ENCODE results near the gene SDK2.

SDK2 gene

GRCh38 chr17:73528679-73529078 lies 115.6 kb downstream of the SDK2 start:
- no peak for DNase-seq

- no peak for DNase-seq
Observed at GRCh38 chr17:73526952-73527351, 117.3 kb downstream of the SDK2 start.

- no peak for DNase-seq
Observed at GRCh38 chr17:73524941-73525679, 119.1 kb downstream of the SDK2 start.

GRCh38 chr17:73522696-73523095 lies 121.5 kb downstream of the SDK2 start:
- DNase-seq, result no peak

- DNase-seq, result no peak
Observed at GRCh38 chr17:73522107-73522506, 122.1 kb downstream of the SDK2 start.

GRCh38 chr17:73521376-73521775 lies 122.9 kb downstream of the SDK2 start:
- DNase-seq, result no peak

- DNase-seq, result no peak
Observed at GRCh38 chr17:73520369-73520761, 123.9 kb downstream of the SDK2 start.

GRCh38 chr17:73519714-73520368 lies 124.4 kb downstream of the SDK2 start:
- no peak for DNase-seq

- no peak for DNase-seq
Observed at GRCh38 chr17:73519011-73519410, 125.2 kb downstream of the SDK2 start.

GRCh38 chr17:73516431-73516830 lies 127.8 kb downstream of the SDK2 start:
- DNase-seq, result no peak

- DNase-seq, result no peak
Observed at GRCh38 chr17:73514146-73514863, 129.9 kb downstream of the SDK2 start.

- no peak for DNase-seq
Observed at GRCh38 chr17:73513426-73513825, 130.8 kb downstream of the SDK2 start.

- DNase-seq, result no peak
Observed at GRCh38 chr17:73511719-73512115, 132.5 kb downstream of the SDK2 start.

GRCh38 chr17:73510981-73511718 lies 133.1 kb downstream of the SDK2 start:
- no peak for DNase-seq

GRCh38 chr17:73508931-73509605 lies 135.2 kb downstream of the SDK2 start:
- DNase-seq, result no peak

- no peak for DNase-seq
Observed at GRCh38 chr17:73508057-73508930, 136.0 kb downstream of the SDK2 start.

- no peak for DNase-seq
Observed at GRCh38 chr17:73506470-73507435, 137.5 kb downstream of the SDK2 start.

- DNase-seq, result no peak
Observed at GRCh38 chr17:73503560-73503959, 140.7 kb downstream of the SDK2 start.

- no peak for DNase-seq
Observed at GRCh38 chr17:73500414-73500999, 143.7 kb downstream of the SDK2 start.
